ENCODE data around the gene CPNE1. TPM values are rescaled to one million over a fixed set of nuclear protein-coding genes. Genes with fewer than 3 reads are reported as not detected.

The CPNE1 gene
- total and polyA plus RNA-seq, 11 donors, result 25.7 to 75.6 (median 56.0) TPM

- DNase-seq (no peak), ATAC-seq (peak; percentile 11 to 38 (median 24))
- no peak overlapping the region for H3K4me3 ChIP-seq
- 56 to 63% (median 61%) methylated on average over 2 of the region's 2 CpGs for WGBS, 4 donors
- peaks cover 0 to 17% (median 11%) of the 10 kb centered on the region in 9 donors for H3K36me3 ChIP-seq
- H3K27me3 ChIP-seq, result no peaks in the 10 kb centered on the region
- H3K4me1 ChIP-seq, result peaks cover 0 to 43% (median 16%) of the 10 kb centered on the region in 12 donors
- no peak overlapping the region for H3K27ac ChIP-seq
- H3K9me3 ChIP-seq, result no peaks in the 10 kb centered on the region
- intact Hi-C loops (cut with DNase I), result no loop called here
- TF ChIP-seq CTCF (IDR thresholded peaks at IDR 0.05) (no peak), POLR2A (IDR thresholded peaks at IDR 0.05) (no peak)
Observed at GRCh38 chr20:35636095-35636494, 28.6 kb downstream of the CPNE1 start.

GRCh38 chr20:35635652-35636051 is 29.0 kb downstream of the CPNE1 start:
- H3K27ac ChIP-seq, result no peak overlapping the region
- 42 to 50% (median 43%) methylated on average over 4 of the region's 4 CpGs for WGBS, 4 donors
- peaks cover 0 to 21% (median 15%) of the 10 kb centered on the region in 9 donors for H3K36me3 ChIP-seq
- no peaks in the 10 kb centered on the region for H3K9me3 ChIP-seq
- no peak for TF ChIP-seq POLR2A (IDR thresholded peaks at IDR 0.05)
- no peak for TF ChIP-seq CTCF (IDR thresholded peaks at IDR 0.05)
- peaks cover 0 to 42% (median 16%) of the 10 kb centered on the region in 12 donors for H3K4me1 ChIP-seq
- no peaks in the 10 kb centered on the region for H3K27me3 ChIP-seq
- peak in 3 of 4 donors; percentile 41 to 49 (median 49) for ATAC-seq
- DNase-seq, result no peak
- H3K4me3 ChIP-seq, result no peak overlapping the region
- intact Hi-C loops (cut with DNase I), result no loop called here

- ATAC-seq (no peak), DNase-seq (no peak)
- Histone ChIP-seq H3K4me1 (peaks cover 0 to 29% (median 14%) of the 10 kb centered on the region in 12 donors), H3K27me3 (no peaks in the 10 kb centered on the region), H3K36me3 (peaks cover 0 to 52% (median 45%) of the 10 kb centered on the region in 9 donors), H3K4me3 (no peak overlapping the region), H3K27ac (no peak overlapping the region), H3K9me3 (no peaks in the 10 kb centered on the region)
- TF ChIP-seq CTCF (IDR thresholded peaks at IDR 0.05) (no peak), POLR2A (IDR thresholded peaks at IDR 0.05) (no peak)
- intact Hi-C loops (cut with DNase I), result no loop called here
- WGBS, 4 donors, result 93 to 95% (median 94%) methylated on average over 12 to 13 of the region's 13 CpGs
Observed at GRCh38 chr20:35632539-35633115, 32.1 kb downstream of the CPNE1 start.

GRCh38 chr20:35630636-35631035 is 34.1 kb downstream of the CPNE1 start:
- Histone ChIP-seq H3K27me3 (no peaks in the 10 kb centered on the region), H3K4me3 (no peak overlapping the region), H3K27ac (no peak overlapping the region), H3K4me1 (peaks cover 0 to 10% (median 7%) of the 10 kb centered on the region in 12 donors), H3K9me3 (no peaks in the 10 kb centered on the region), H3K36me3 (peaks cover 0 to 72% (median 65%) of the 10 kb centered on the region in 9 donors)
- TF ChIP-seq CTCF (IDR thresholded peaks at IDR 0.05), result no peak
- TF ChIP-seq POLR2A (IDR thresholded peaks at IDR 0.05), result no peak
- DNase-seq (no peak), ATAC-seq (no peak)
- intact Hi-C loops (cut with DNase I), result no loop called here
- WGBS, 4 donors, result 90 to 96% (median 94%) methylated on average over 4 of the region's 4 CpGs
